H9 (cell line): Measurements from ENCODE around the gene LRRC39. TPM values are rescaled to one million over a fixed set of nuclear protein-coding genes. Genes with fewer than 3 reads are reported as not detected.

Experiments
- DNase-seq: peaks from one replicate; pipeline ENCODE4 v3.0.0-alpha.2; 2017
- H2AFZ ChIP-seq: one replicate; pipeline ENCODE4 v1.6.1; 2013; ENCODE audit warnings: mild to moderate bottlenecking, low read length, control low read depth, moderate library complexity
- H2AK5ac ChIP-seq: 2 replicates; pipeline ENCODE4 v1.6.1; 2013; ENCODE audit warnings: low read length, control low read depth, mixed read lengths; ENCODE audit not compliant: insufficient read length
- H2BK120ac ChIP-seq: one replicate; pipeline ENCODE4 v1.6.1; 2013; ENCODE audit warnings: low read depth, mild to moderate bottlenecking, low read length, control low read depth, inconsistent platforms; ENCODE audit not compliant: poor library complexity, severe bottlenecking
- H2BK12ac ChIP-seq: 2 replicates; pipeline ENCODE4 v1.6.1; 2013; ENCODE audit warnings: low read length, control low read depth, mixed read lengths, low read depth; ENCODE audit not compliant: insufficient read length
- H2BK15ac ChIP-seq: 2 replicates; pipeline ENCODE4 v1.6.1; 2013; ENCODE audit warnings: low read depth, low read length, control low read depth
- H2BK20ac ChIP-seq: one replicate; pipeline ENCODE4 v1.6.1; 2013; ENCODE audit warnings: low read depth, mild to moderate bottlenecking, low read length, control low read depth, inconsistent platforms; ENCODE audit not compliant: poor library complexity, severe bottlenecking
- H2BK5ac ChIP-seq: 2 replicates; pipeline ENCODE4 v1.6.1; 2013; ENCODE audit warnings: low read length, control low read depth, mixed read lengths; ENCODE audit not compliant: insufficient read length
- H3K14ac ChIP-seq: 2 replicates; pipeline ENCODE4 v1.6.1; 2013; ENCODE audit warnings: low read length, control low read depth; ENCODE audit not compliant: insufficient read depth
- H3K18ac ChIP-seq: 2 replicates; pipeline ENCODE4 v1.6.1; 2013; ENCODE audit warnings: low read depth, mild to moderate bottlenecking, mixed read lengths, low read length, control low read depth; ENCODE audit not compliant: insufficient read length
- H3K23ac ChIP-seq: 2 replicates; pipeline ENCODE4 v1.6.1; 2013; ENCODE audit warnings: low read length, control low read depth, mixed read lengths, low read depth; ENCODE audit not compliant: insufficient read length
- H3K23me2 ChIP-seq: 2 replicates; pipeline ENCODE4 v1.6.1; 2013; ENCODE audit warnings: low read depth, mild to moderate bottlenecking, mixed read lengths, low read length, control low read depth; ENCODE audit not compliant: insufficient read length, poor library complexity, severe bottlenecking
- H3K27ac ChIP-seq: 2 replicates; pipeline ENCODE4 v1.5.1; 2013; ENCODE audit warnings: low read length, control low read depth, mixed read lengths, low read depth; ENCODE audit not compliant: insufficient read length
- H3K27me3 ChIP-seq: 2 replicates; pipeline ENCODE4 v1.6.1; 2013; ENCODE audit warnings: low read length, control low read depth, inconsistent platforms; ENCODE audit not compliant: insufficient read depth
- H3K4ac ChIP-seq: 2 replicates; pipeline ENCODE4 v1.6.1; 2013; ENCODE audit warnings: low read depth, mild to moderate bottlenecking, control low read depth, inconsistent platforms, low read length, moderate library complexity
- H3K4me1 ChIP-seq: 2 replicates; pipeline ENCODE4 v1.6.1; 2013; ENCODE audit warnings: low read length, control low read depth, inconsistent platforms; ENCODE audit not compliant: insufficient read depth
- H3K4me2 ChIP-seq: 2 replicates; pipeline ENCODE4 v1.6.1; 2013; ENCODE audit warnings: low read length, control low read depth, mixed read lengths; ENCODE audit not compliant: insufficient read length, insufficient read depth
- H3K56ac ChIP-seq: 2 replicates; pipeline ENCODE4 v1.6.1; 2013; ENCODE audit warnings: low read depth, mild to moderate bottlenecking, mixed read lengths, low read length, control low read depth; ENCODE audit not compliant: insufficient read length
- H3K79me1 ChIP-seq: 2 replicates; pipeline ENCODE4 v1.6.1; 2013; ENCODE audit warnings: low read depth, mild to moderate bottlenecking, moderate library complexity, low read length, control low read depth, inconsistent platforms; ENCODE audit not compliant: insufficient read depth, poor library complexity, severe bottlenecking
- H3K79me2 ChIP-seq: 2 replicates; pipeline ENCODE4 v1.6.1; 2013; ENCODE audit warnings: low read length, control low read depth, inconsistent platforms; ENCODE audit not compliant: insufficient read depth
- H3K9ac ChIP-seq: 2 replicates; pipeline ENCODE4 v1.6.1; 2013; ENCODE audit warnings: low read length, control low read depth, mixed read lengths; ENCODE audit not compliant: insufficient read length; ENCODE audit errors: extremely low read depth
- H3K9me3 ChIP-seq: one replicate; pipeline ENCODE4 v1.6.1; 2013; ENCODE audit warnings: low read depth, low read length, inconsistent platforms; ENCODE audit not compliant: control insufficient read depth
- H3T11ph ChIP-seq: one replicate; pipeline ENCODE4 v1.6.1; 2013; ENCODE audit warnings: mild to moderate bottlenecking, low read length, control low read depth, inconsistent platforms
- H4K20me1 ChIP-seq: one replicate; pipeline ENCODE4 v1.6.1; 2013; ENCODE audit not compliant: control insufficient read depth, insufficient read length, insufficient read depth
- H4K5ac ChIP-seq: 2 replicates; pipeline ENCODE4 v1.6.1; 2013; ENCODE audit warnings: low read depth, mild to moderate bottlenecking, mixed read lengths, low read length, control low read depth; ENCODE audit not compliant: insufficient read length
- H4K8ac ChIP-seq: replicated peaks from 2 replicates; pipeline ENCODE4 v1.6.1; 2013; ENCODE audit warnings: low read length, control low read depth, mixed read lengths, low read depth; ENCODE audit not compliant: insufficient read length
- H4K91ac ChIP-seq: 2 replicates; pipeline ENCODE4 v1.6.1; 2013; ENCODE audit warnings: low read depth, mild to moderate bottlenecking, moderate library complexity, mixed read lengths, low read length, control low read depth; ENCODE audit not compliant: insufficient read length
- H3K27ac Mint-ChIP-seq, 3 experiments: 2 replicates in 2 of 3; 3 replicates in 1 of 3; pipeline ENCODE4 v1.8.0; 2020 to 2021; ENCODE audit warnings: mixed read lengths in 3 of 3, mild to moderate bottlenecking in 1 of 3, moderate library complexity in 1 of 3
- H3K27me3 Mint-ChIP-seq: 2 replicates; pipeline ENCODE4 v1.8.0; 2021; ENCODE audit warnings: low read depth, mild to moderate bottlenecking, moderate library complexity, mixed read lengths
- H3K36me3 Mint-ChIP-seq, 3 experiments: 2 replicates in 2 of 3; 3 replicates in 1 of 3; pipeline ENCODE4 v1.8.0; 2020 to 2021; ENCODE audit warnings: low read depth in 3 of 3, mixed read lengths in 3 of 3; ENCODE audit not compliant: insufficient read depth in 1 of 3
- H3K4me1 Mint-ChIP-seq, 2 experiments: 2 replicates each; pipeline ENCODE4 v1.8.0; 2020; ENCODE audit warnings: mixed read lengths in 2 of 2
- H3K4me3 Mint-ChIP-seq, 2 experiments: 2 replicates in 1 of 2; 3 replicates in 1 of 2; pipeline ENCODE4 v1.8.0; 2020 to 2021; ENCODE audit warnings: mild to moderate bottlenecking in 2 of 2, mixed read lengths in 2 of 2, moderate library complexity in 1 of 2
- H3K9me3 Mint-ChIP-seq, 2 experiments: 2 replicates in 1 of 2; 3 replicates in 1 of 2; pipeline ENCODE4 v1.8.0; 2020; ENCODE audit warnings: mild to moderate bottlenecking in 2 of 2, mixed read lengths in 2 of 2, moderate library complexity in 1 of 2
- WGBS: extraction: QIAGEN DNeasy Blood & Tissue Kit; methylation state at CpG from one replicate; pipeline ENCODE4 v1.1.7; 2013; ENCODE audit warnings: missing lambda C conversion rate, low lambda C conversion rate, mixed read lengths; ENCODE audit not compliant: insufficient read length; ENCODE audit errors: extremely low coverage; 5-methylcytosine and 5-hydroxymethylcytosine counted together
- total RNA-seq: library from RNA; stranded (reverse); gene quantifications from 2 replicates; pipeline ENCODE4 v1.2.1, GENCODE V29; 2021
- TF ChIP-seq, protein P1 (sequence below): fragments of 200-600 bp; sonication (generic); conservative IDR thresholded peaks from 3 replicates; pipeline ENCODE4 v1.8.0; 2021; ENCODE audit warnings: antibody characterized with exemption, mild to moderate bottlenecking

The LRRC39 gene
- total RNA-seq, 1 experiment from 2014 or later = 0.37 TPM

DNA sequence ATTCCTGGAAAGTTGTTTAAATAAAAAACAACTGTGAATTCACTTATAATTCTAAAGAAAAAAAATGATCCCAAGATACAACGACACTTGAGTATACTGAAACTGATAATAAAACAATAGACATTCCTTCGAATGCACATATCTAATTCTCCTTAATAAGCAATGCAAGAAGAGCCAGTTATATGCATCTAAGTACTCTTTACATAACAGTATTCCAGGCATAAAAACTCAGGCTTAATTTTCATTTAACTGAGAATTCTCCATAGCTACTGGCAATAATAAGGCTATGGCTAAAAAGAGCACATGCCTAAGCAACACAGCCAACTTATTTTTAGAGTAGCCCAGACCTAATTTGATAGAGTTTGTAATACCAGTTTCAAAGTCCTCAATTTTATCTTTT lies 76.5 kb downstream of the LRRC39 start:
- H3K36me3 Mint-ChIP-seq = peaks cover 28 to 76% (median 69%) of the 10 kb centered on the region in 3 experiments; a peak in 6 of 7 replicates
- H3K9me3 Mint-ChIP-seq = no peaks in the 10 kb centered on the region

More for the DNA sequence above, 76.5 kb downstream of the LRRC39 start:
- Histone ChIP-seq H3K56ac (no peak overlapping the region), H3K79me2 (no peaks in the 10 kb centered on the region), H3K23me2 (no peaks in the 10 kb centered on the region), H3K4me2 (no peak overlapping the region), H3K4ac (no peak overlapping the region), H2AFZ (no peak overlapping the region), H3K27me3 (no peaks in the 10 kb centered on the region), H3K27ac (no peak overlapping the region), H2AK5ac (no peak overlapping the region), H3K9ac (no peak overlapping the region), H2BK12ac (no peak overlapping the region), H3K9me3 (no peaks in the 10 kb centered on the region), H4K8ac (no peak overlapping the region), H2BK5ac (no peak overlapping the region), H3K4me1 (no peaks in the 10 kb centered on the region), H2BK120ac (no peak overlapping the region), H3K79me1 (no peaks in the 10 kb centered on the region), H3K23ac (no peak overlapping the region), H3K18ac (no peak overlapping the region), H3K14ac (no peak overlapping the region), H4K20me1 (no peaks in the 10 kb centered on the region), H2BK20ac (no peak overlapping the region), H2BK15ac (no peak overlapping the region), H4K91ac (no peak overlapping the region), H4K5ac (no peak overlapping the region), H3T11ph (no peak overlapping the region)
- H3K27ac Mint-ChIP-seq = no peak overlapping the region
- DNase-seq = no peak
- no peaks in the 10 kb centered on the region for H3K4me1 Mint-ChIP-seq
- WGBS = no CpG with 5 or more reads among the region's 2 CpGs
- no peaks in the 10 kb centered on the region for H3K27me3 Mint-ChIP-seq
- TF ChIP-seq, protein P1, sequence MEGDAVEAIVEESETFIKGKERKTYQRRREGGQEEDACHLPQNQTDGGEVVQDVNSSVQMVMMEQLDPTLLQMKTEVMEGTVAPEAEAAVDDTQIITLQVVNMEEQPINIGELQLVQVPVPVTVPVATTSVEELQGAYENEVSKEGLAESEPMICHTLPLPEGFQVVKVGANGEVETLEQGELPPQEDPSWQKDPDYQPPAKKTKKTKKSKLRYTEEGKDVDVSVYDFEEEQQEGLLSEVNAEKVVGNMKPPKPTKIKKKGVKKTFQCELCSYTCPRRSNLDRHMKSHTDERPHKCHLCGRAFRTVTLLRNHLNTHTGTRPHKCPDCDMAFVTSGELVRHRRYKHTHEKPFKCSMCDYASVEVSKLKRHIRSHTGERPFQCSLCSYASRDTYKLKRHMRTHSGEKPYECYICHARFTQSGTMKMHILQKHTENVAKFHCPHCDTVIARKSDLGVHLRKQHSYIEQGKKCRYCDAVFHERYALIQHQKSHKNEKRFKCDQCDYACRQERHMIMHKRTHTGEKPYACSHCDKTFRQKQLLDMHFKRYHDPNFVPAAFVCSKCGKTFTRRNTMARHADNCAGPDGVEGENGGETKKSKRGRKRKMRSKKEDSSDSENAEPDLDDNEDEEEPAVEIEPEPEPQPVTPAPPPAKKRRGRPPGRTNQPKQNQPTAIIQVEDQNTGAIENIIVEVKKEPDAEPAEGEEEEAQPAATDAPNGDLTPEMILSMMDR = no peak
- H3K4me3 Mint-ChIP-seq = no peak overlapping the region
